Dermis microvascular lymphatic vessel endothelial cell (primary cell): ENCODE results near the gene PRDM5. TPM values are rescaled to one million over a fixed set of nuclear protein-coding genes. Genes with fewer than 3 reads are reported as not detected.
A peak's percentile ranks its signal among the peaks of the same experiment; 100 is the strongest.
"Not testable (repeated sequence)": the region's sequence is repeated elsewhere in the genome, so short reads cannot be mapped to it uniquely, and the experiment has no call there.

Source experiments
- DNase-seq, 2 donors: peaks; one replicate each; pipeline versions ENCODE4 v3.0.0 to v3.0.0-alpha.2; 2010; ENCODE audit warnings: low read depth in 2 of 2
- total RNA-seq: library from RNA; depleted of rRNA; stranded (reverse); fragments of >200 nt; gene quantifications from 2 replicates; pipeline ENCODE4 v1.2.1, GENCODE V29; 2014

PRDM5 gene
- total RNA-seq, 1 donor from 2014 or later = 3.5 TPM

DNA sequence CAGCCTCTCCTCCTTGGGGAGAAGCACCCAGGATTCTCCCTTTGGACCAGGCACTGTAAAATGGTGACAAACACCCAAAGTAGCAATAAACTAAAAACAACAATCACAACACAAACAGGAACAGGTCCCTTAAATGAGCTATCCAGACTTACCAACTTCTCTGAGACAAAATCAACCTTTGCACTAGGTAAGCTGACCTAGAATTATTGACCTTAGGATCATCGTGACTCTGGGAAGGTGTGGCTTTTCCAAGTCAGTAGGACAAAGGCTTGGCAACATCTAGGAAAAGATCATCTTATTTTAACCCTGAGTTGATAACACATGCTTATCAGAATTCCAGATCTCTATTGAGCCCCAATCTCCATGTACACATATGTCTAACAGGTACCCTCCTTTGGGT lies 166.7 kb downstream of the PRDM5 start:
- DNase-seq = no peak

DNA sequence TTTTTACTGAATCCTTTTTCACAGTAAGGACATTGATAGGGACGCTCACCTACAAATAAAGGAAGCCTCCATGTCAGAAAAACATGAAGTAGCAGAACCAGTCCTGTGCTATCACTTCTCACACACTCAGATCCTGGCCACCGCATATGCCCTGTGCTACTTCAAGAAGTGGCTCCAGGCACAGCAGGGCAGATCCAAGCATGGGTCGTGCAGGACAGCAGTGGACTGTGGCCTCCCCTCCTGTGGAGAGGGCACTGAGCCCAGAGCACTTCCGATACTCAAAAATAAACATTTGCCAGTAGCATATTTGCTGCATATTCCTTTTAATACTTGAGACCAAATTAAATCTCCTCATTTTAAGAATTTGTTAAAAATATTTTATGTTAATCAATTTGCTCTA lies 167.9 kb downstream of the PRDM5 start:
- no peak for DNase-seq

DNA sequence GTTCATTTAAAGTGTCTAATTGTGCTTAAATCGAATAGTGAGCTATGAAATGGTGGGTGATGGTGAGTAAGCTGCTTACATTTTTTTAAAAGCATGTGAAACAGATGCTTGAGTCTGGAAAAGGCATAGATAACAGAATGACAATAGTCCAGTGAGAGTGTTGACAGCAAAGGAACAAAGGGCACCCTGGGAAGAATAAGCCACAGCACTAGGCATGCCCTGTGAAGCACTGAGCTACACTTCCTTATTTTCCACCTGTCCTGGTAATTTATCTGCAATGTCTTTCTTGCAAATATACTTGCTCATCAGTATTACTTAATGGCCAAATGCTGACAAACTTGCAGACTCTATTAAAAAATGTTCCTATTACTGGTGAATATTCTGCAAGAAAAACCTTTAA lies 168.7 kb downstream of the PRDM5 start:
- peak in 1 of 2 donors; percentile 7 for DNase-seq

DNA sequence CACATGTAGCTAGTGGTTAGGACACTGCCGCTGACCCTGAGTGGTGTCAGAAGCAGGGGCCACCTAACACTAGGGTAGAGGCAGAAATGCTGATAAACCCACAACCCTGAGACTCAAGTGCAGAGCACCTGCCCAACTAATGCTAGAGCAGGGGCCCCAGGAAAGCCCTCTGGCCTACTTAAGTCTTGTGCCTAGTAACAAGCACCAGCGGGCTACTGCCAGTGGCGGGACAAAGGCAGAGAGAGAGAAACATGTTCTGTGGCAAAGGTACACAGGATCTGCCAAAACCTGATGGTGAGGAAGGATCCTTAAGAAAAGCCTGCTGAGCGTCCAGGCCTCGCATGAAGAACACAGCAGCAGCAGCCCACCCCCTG lies 172.4 kb downstream of the PRDM5 start:
- no peak for DNase-seq

DNA sequence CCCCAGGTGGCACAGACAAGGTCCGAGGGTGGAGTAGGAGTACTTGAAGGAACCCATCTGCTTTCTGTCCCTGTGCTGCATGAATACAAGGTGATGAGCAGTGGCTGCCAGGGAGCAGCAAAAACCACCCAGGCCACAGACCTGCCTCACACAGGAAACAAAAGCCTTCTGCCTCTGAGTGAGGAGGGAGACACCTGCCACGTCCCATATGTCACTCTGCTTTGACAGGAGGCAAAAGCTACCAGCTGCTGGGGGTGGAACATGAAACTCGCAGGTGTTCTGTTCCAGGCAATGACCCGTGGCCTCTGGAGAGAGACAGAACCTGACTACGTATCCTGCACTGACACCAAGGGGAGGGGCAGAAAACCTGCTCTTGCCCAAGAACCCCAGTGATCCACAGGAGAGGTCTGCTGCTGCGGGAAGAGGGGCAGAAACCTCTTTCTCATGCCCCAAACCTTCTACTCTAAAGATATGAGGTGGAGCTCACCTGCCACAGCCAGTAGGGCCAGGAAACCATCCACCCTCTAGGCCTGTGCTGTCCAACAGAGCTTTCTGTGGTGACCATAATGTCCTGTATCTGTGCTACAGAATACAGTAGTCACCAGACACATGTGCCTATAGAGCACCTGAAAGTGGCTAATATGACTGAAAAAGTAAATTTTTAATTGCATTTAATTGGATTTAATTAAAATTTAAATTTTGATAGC lies 172.9 kb downstream of the PRDM5 start:
- no peak for DNase-seq

DNA sequence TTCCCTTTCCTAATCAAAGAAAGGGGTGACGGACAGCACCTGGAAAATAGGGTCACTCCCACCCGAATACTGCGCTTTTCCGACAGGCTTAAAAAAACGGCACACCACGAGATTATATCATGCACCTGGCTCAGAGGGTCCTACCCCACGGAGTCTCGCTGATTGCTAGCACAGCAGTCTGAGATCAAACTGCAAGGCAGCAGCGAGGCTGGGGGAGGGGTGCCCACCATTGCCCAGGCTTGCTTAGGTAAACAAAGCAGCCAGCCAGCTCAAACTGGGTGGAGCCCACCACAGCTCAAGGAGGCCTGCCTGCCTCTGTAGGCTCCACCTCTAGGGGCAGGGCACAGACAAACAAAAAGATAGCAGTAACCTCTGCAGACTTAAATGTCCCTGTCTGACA lies 180.9 kb downstream of the PRDM5 start:
- not testable (repeated sequence) for DNase-seq

DNA sequence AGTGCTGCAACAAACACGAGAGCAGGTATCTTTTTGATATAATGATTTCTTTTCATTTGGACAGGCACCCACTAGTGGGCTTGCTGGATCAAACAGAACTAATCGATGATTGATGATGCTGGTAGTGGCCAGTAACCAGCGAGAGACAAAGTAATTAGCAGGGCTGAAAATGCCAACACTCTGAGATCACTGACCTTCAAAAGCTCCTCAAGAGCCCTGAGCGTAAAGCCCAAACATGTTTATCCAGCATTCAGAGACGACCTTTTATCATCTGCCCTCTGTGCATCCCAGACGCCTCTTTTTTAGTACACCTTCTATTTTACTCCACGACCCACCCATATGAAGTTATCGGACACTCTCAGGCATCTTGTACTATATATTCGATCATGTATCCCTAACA lies 186.2 kb downstream of the PRDM5 start:
- DNase-seq = no peak

DNA sequence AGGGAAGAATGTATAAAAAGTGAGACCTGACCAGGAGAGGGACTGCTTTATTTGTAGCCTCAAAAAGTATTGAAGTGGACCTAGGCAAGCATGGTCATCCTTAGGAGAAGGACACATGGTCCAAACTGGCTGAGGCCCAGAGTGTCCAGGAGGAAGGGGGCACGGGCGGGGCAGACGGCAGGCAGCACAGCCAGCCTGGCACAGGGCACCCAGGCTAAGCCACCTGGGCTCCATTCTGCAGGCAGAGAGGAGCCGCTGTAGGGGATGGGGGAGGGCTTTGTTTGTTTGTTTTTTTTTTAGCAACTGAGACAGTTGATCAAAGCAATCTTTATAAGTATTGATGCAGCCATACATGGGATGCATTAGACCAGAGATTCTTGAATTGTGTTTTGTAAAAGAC lies 188.6 kb downstream of the PRDM5 start:
- DNase-seq = no peak

DNA sequence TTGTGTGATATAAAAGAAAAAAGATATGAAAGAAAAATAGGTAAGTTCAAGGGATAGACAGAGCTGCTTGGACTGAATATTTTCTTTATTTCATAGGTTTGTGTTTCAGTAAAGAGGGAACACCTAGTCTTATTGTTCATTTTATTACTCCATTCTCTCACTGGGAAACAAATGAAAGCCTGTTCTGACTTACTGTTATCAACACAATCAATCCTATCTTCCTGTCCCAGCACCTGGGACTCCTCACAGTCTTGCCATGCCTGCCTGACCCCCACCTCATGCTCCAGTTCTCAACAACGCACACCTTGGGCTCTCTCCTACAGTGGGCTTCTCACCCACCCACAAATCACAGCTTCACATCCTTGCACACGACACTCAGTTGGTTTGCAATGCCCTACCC lies 189.5 kb downstream of the PRDM5 start:
- DNase-seq = no peak

DNA sequence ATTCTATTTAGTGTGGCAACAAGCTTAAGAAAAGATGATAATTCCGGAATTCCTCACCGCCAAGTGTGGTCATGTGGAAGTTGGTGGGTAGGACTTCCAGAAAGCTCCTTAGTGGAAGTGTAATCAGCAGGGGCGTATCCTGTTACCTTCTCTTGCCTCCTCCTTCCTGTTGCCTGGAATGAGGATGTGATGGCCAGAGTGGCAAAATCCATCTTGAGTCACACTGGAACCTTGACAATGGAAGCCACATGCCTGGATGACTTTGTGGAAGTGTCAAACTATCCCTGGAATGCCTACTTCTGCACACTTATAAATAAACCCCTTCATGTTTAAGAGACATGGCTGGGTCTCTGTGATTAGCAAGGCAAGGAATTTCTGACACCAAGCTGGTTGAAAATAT lies 191.0 kb downstream of the PRDM5 start:
- no peak for DNase-seq

DNA sequence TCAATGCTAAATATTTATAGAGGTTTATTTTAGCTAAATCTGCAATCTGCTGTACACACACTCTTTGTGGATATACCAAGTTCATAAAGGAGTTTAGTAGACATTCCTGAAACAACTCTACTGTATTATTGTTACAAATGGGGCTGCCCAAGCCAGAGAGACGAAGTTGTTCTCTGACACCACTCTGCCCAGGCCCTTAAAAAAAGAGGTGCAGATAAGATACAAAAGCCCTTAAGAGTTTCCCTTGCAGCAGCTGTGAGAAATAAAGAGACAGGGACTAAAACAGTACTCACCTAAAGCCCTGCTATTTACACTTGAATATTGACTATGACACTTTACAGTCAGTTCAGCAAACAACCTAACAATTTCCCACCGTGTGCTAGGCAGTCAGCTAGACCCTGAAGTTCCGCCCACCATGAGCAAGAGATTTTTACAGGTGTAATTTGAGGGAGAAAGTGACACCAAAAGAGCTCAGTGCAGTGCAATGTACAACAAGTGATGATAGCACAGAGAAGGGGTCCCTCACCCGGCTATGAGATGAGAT lies 191.7 kb downstream of the PRDM5 start:
- no peak for DNase-seq

DNA sequence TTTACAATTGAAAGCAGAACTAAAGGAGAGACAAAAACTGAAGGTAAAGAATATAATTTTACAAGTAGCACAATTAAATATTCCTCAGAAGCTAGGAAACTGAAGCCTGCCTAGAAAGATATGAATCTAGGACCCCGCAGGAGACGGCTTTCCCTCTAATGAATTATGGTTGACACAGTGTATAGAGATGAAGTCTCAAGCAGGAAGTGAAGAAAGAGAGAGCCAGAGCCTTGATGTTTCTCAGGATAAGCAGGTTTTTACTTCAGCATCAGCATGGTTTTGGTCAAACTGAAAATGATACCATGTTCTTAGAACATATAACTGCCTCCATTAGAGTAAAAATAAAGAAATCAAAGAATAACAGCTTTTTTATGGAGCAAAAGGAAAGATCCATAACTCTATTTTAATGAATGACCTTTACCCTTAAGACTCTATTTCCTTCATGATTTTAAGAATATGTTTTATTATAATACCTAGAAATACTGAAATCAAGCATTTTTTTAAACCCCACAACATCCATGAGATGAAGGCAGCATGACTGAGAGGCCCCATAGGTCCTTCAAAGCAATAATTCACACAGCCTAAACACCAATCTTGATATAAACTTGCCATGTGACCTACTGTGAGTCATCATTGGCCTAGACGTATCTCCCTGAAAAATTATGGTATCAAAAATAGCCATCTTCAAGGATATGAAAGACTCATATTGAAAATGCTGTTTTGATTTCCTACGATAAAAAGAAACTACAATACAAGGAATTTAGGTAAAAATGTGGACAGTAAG lies 193.4 kb downstream of the PRDM5 start:
- no peak for DNase-seq

DNA sequence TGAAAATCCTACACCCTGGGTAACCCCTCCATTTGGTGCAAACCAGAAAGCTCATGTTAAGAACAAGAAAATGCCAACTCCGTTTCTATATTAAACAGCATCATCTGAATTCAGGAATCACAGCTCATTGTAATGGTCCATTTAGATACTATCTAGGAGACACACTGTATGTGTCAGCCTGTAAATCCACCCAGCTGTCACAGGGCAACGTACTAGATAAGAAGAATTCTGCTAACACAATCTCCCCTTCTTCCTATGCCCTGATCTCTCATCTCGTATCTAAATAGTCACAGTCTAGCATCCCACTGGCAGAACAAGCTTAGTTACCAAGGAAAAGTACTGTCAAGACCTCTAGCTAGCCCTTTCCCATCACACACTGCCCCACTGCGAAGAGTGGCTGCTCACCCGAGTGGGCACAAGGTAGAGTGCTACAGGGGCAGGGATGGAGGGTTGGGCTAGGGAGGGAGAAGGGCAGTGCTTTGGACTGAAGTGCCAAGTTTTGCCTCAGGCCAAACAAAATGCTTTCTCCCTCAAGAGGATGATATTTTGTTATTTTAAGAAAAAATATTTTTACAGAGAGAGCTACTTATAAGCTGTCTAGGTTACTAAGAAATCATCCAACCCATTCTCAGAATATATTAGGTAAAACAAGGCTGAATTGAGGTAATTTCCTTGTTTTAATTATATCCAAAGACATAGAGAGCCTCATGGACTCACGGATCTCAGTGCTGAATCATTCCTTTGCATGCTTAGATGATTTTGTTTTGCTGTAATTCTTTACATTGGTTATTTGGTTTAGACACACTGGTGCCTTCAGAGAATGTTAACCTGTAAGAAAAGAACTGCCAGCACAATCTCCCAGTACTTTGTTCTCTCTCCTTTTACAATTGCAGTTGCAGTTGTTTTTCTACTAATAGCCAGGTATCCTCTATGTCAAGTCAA lies 196.6 kb downstream of the PRDM5 start:
- no peak for DNase-seq

DNA sequence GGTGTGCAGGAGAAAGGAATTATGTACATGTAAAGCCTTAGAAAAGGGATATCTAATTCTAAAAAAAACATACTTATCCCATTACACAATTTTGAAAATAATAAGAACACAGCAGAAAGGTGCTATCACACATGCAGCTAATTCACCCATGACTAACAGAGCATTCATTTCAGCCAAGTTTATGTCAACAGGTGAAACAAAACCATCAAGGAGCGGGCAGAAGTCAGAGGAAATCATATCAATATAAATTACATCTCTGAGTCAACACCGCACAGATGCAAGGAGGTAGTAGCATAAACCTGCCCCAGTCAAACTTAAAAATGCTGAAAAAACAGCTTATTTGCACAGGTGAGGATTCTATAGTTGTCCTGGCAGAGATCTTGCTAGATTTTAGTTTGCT lies 197.9 kb downstream of the PRDM5 start:
- DNase-seq = no peak

DNA sequence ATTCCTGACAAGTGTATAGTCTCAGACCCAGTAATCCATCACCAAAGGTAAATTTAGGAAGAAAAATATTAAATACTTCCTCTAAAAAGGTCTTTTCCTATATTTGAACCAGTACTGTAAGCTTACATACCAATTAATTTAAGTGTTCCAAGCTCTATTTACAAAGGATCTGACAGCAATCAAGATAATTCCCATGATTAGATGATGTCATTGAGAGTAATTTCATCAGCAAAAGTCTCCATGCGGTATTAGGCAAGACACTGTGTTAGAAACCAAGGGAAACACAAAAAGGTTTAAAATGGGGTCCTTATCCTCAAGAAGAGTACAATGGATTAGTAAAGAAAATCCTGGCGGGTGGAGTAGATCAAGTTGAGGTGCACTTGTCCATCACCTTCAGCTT lies 198.5 kb downstream of the PRDM5 start:
- no peak for DNase-seq

DNA sequence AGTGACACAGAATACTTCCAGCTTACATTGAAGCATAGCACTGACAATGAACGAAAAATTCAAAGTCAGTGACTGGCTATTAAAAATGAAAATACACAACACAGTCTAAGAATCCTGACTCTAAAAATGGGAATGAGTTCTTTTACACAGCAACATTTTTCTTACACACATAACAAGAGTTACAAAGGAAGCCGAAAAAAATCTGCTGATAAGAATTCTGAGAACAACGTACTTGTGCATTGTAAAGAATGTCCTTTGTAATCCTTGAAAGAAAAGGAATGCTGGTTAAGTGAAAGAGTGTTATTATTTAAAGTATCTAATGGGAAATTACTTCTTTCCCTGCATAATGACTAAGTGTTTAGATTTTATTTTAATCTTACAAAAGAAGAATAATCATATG lies 199.4 kb downstream of the PRDM5 start:
- no peak for DNase-seq

DNA sequence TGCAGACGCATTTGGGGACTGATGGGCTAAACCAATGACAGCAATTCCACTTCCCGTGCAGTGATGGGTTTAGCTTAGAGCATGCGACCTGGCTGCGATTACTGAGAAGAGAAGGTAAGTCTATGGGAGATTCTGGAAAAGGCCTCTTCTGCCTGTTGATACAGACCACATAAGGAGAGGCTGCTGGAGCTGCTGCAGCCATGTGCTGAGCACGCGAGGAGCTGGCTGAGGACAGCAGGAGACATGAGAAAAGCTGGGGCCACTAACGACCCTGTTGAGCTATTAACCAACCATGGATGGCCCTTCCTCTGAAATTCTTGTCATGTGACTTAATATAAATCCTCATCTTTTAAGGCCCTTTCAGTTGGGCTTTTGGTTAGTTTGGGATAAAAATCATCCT lies 199.9 kb downstream of the PRDM5 start:
- DNase-seq = no peak

DNA sequence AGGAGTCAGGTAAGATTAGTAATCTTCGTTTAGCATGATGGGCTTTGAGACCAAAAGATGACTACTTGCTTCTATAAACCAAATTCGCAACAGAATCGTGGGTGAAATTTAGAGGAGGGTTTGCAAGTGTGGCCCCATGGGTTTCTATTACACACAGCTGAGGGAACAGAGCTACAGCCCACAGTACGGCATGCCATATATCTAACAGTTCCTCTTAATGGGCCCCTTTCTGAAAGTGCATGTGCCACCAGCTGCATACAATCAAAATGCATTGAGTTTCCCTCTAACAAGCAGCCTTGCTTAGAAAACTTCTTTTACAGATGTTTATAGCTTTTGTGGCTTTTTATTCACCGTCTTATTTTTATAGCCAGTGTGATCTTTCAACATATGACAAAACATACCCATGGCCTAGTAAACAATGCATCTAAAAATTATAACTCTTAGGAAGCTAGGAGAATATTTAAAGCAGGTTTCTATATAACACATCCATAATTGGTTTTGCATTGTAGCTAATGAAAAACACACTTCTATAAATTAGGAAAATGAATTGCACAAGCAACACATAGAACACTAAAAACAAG lies 202.1 kb downstream of the PRDM5 start:
- DNase-seq = no peak

DNA sequence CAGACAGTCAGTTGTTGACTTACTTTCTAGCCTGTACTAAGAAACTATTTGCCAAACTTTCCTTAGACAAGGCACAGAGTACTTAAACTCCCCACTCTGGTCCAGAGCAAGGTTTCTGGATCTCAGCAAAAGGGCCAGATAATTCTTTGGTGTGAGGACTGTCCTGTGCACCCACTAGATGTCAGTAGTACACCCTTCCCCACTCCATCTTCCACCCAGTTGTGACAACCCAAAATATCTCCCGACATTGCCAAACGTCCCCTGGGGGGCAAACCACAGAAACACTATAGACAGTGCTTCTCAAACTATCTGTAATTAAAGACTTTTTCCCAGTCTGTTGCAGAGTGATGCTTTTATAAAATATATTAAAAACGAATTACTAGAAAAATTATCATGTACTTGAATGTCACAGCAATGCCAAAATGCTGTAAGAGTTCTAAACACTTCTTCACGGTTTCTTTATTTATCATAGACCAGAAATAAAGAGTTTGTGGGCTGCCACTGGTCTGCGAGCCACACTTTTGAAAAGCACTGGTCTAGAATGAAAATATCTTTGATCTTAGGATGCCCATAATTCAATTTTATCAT lies 203.5 kb downstream of the PRDM5 start:
- DNase-seq = peak; percentile 27 to 35

DNA sequence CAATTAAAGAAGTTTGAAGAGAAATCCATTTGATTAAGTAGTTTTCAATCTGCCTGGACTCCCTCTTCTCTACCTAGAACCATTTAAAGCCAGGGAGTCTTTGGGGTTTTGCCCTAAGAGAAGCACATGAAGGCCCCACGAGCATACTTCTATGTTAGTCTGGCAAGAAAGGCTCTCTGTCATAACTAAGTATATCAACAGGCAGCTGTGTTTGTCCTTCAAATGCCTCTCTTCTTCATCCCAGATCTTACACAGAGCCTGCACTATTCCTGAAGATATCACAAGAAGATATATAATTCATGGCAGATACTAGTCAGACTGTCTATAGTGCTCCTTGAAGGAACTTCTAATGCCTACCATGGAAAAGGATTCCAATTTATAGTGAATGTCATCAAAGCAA lies 206.2 kb downstream of the PRDM5 start:
- DNase-seq = no peak

DNA sequence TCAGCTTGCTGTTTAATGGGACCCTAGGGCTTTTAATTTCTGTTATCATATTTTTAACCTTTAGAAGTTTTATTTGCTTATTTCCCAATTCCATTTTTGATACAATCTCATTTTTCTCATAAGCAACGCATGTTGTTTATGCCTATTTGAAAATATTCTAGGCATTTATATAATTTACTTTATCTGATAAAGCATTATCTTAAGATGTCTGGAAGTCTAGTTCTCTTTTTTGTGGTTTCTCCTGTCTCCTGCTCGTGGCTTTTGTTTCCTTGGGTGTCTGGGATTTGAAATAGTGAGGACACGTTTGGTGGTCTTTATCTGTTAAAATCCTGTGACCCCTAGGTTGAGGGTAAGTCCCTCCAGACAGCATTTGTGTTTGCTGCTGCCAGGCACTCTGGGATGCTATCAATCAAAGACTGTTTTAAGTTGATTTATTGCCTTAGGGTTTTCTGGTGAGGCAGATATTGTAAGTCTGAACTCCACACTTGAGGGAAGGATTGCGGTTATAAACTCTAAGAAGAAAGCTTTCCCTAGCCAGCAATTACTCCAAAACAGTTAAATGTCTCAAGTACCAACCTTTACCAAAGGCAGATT lies 208.0 kb downstream of the PRDM5 start:
- no peak for DNase-seq
